Adipose tissue (tissue), 3 donors: ENCODE results near the gene ZDHHC11B. TPM values are rescaled to one million over a fixed set of nuclear protein-coding genes. Genes with fewer than 3 reads are reported as not detected.
"Not testable (repeated sequence)": the region's sequence is repeated elsewhere in the genome, so short reads cannot be mapped to it uniquely, and the experiment has no call there.

Experiments
- H3K27ac ChIP-seq: one replicate; pipeline ENCODE4 v1.5.1; 2013; ENCODE audit warnings: low read depth, low read length
- WGBS, 3 donors: extraction: QIAGEN DNeasy Blood & Tissue Kit; methylation state at CpG; one replicate each; pipeline ENCODE4 v1.1.7; 2013; 5-methylcytosine and 5-hydroxymethylcytosine counted together
- polyA plus RNA-seq, 3 donors: library from polyadenylated mRNA; stranded (reverse); fragments of 200-250 nt; gene quantifications; one replicate each; pipeline ENCODE4 v1.2.3, GENCODE V29; 2013
- donor health status: healthy with polysubstance abuse.
- donor health status: Bipolar disorder and iron deficiency.
- donor health status: healthy.

Gene ZDHHC11B
- polyA plus RNA-seq, 3 donors = 1.1 to 4.4 (median 2.7) TPM

- no peak overlapping the region for H3K27ac ChIP-seq
- 64 to 80% (median 74%) methylated on average over 15 of the region's 15 CpGs for WGBS, 3 donors
Measured at GRCh38 chr5:758698-759053, 25.9 kb downstream of the ZDHHC11B start.

GRCh38 chr5:757931-758697 lies 26.4 kb downstream of the ZDHHC11B start:
- H3K27ac ChIP-seq = no peak overlapping the region
- 48 to 86% (median 63%) methylated on average over 21 of the region's 21 CpGs for WGBS, 3 donors

DNA sequence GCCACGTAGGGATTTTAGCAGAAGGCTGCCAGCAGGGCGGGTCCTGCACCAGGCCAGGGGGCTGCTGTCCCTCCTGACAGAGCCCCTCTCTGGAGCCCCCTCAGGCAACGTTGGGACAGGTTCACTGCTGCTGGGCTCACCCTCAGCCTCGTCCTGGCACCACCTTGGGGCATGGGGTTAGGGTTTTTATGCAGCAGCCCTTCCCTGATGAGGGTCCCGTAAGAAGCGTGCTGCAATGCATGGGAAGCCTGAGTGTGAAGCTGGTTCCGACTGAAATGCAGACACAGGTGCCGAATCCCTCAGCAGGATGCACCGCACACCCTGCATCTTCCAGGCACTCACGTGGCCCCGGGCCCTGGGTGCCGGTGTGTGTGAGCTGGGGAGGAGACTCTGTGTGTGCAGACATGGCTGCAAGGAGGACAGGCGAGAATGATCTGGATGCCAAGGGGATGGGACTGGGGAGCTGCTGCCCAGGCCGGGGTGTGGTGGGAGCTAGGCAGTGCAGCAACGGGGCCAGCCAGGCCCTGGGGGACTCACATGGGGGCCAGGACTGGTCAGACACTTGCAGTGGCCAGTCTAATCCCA lies 27.1 kb downstream of the ZDHHC11B start:
- 77 to 86% (median 81%) methylated on average over 15 of the region's 15 CpGs for WGBS, 3 donors
- no peak overlapping the region for H3K27ac ChIP-seq

GRCh38 chr5:756865-757345 lies 27.6 kb downstream of the ZDHHC11B start:
- no peak overlapping the region for H3K27ac ChIP-seq
- WGBS, 3 donors = 49 to 64% (median 62%) methylated on average over 10 to 11 of the region's 11 CpGs

- H3K27ac ChIP-seq = no peak overlapping the region
- WGBS, 3 donors = 87 to 91% (median 88%) methylated on average over 7 to 10 of the region's 10 CpGs
Measured at GRCh38 chr5:756171-756570, 28.4 kb downstream of the ZDHHC11B start.

DNA sequence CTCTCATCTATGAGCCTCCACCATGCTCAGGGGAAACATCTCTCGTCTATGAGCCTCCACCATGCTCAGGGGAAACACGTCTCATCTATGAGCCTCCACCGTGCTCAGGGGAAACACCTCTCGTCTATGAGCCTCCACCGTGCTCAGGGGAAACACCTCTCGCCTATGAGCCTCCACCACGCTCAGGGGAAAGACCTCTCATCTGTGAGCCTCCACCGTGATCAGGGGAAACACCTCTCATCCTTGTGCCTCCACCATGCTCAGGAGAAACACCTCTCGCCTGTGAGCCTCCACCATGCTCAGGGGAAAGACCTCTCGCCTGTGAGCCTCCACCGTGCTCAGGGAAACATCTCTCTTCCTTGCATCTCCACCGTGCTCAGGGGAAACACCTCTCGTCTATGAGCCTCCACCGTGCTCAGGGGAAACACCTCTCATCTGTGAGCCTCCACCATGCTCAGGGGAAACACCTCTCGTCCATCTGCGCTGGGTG lies 30.3 kb downstream of the ZDHHC11B start:
- H3K27ac ChIP-seq = not testable (repeated sequence)
- 61 to 88% (median 68%) methylated on average over 15 to 16 of the region's 16 CpGs for WGBS, 3 donors

GRCh38 chr5:753567-754142 lies 30.9 kb downstream of the ZDHHC11B start:
- not testable (repeated sequence) for H3K27ac ChIP-seq
- 83 to 87% (median 85%) methylated on average over 13 to 15 of the region's 19 CpGs for WGBS, 3 donors

GRCh38 chr5:752532-753115 lies 31.9 kb downstream of the ZDHHC11B start:
- 64 to 86% (median 70%) methylated on average over 8 to 12 of the region's 20 CpGs for WGBS, 3 donors

GRCh38 chr5:751992-752391 lies 32.5 kb downstream of the ZDHHC11B start:
- 79 to 98% (median 93%) methylated on average over 3 to 6 of the region's 8 CpGs for WGBS, 3 donors
- H3K27ac ChIP-seq = not testable (repeated sequence)

More at GRCh38 chr5:752532-753115, 31.9 kb downstream of the ZDHHC11B start:
- H3K27ac ChIP-seq = not testable (repeated sequence)

GRCh38 chr5:751496-751895 lies 33.0 kb downstream of the ZDHHC11B start:
- H3K27ac ChIP-seq = no peak overlapping the region
- WGBS, 3 donors = 80 to 90% (median 87%) methylated on average over 2 to 10 of the region's 13 CpGs

GRCh38 chr5:750226-750625 lies 34.3 kb downstream of the ZDHHC11B start:
- WGBS, 3 donors = 83 to 96% (median 84%) methylated on average over 6 to 12 of the region's 19 CpGs
- not testable (repeated sequence) for H3K27ac ChIP-seq

DNA sequence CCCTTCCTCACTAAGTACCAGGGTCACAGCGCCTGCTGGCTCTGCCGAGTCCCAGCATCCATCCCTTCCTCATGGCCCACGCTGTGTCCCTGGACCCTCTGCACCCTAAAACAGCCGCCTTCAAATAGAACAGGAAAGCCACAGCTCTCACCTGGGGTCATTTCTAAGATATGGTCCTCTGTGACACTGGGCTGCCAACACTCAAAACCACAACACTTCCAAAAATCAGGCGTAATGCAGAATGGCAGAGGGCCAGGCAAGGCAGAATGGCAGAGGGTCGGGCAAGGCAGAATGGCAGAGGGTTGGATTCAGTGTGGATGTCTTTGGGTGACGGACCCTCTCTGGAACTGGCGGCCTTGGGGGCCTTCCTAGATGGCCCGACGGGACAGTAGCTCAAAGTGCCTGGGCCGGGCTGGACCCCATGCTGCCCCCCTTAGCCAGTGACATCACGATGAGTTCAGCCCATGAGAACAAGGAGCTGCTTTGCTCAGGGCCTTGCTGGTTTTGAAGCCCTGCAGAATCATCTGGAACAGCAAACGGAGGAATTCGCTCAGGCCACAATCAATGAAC lies 35.3 kb downstream of the ZDHHC11B start:
- H3K27ac ChIP-seq = no peak overlapping the region
- WGBS, 3 donors = 83 to 96% (median 87%) methylated on average over 14 of the region's 14 CpGs

- WGBS, 3 donors = 80 to 94% (median 83%) methylated on average over 16 to 17 of the region's 18 CpGs
- H3K27ac ChIP-seq = not testable (repeated sequence)
Measured at GRCh38 chr5:748011-748980, 36.2 kb downstream of the ZDHHC11B start.

DNA sequence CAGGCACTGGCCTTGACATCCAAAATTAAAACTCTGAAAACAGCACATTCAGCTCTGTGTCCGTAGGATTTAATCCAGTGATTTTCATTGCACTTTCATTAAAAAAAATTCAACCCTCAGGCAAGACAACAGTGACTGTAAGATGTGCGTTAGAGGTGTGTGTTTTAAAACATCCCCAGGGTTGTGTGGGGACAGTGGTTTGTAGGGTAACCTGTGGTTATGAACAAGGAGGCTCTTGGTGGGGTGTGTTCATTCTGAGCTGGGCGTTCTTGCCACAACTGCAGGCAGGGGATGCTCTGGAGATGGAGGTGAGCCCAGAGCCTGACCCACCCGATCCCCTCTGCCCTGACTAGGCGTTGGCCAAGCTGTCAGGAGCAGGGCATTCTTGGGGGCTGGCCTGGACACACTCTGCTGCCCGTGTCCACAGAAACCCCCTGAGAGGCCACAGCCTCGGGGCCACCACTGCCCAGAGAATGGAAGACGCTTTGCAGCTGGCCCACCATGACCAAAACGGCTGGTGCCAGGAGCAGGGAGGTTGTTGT lies 37.2 kb downstream of the ZDHHC11B start:
- 88 to 97% (median 89%) methylated on average over 3 to 4 of the region's 9 CpGs for WGBS, 3 donors
- H3K27ac ChIP-seq = not testable (repeated sequence)

- 80 to 86% (median 84%) methylated on average over 8 to 10 of the region's 11 CpGs for WGBS, 3 donors
- H3K27ac ChIP-seq = no peak overlapping the region
Measured at GRCh38 chr5:746258-746761, 38.2 kb downstream of the ZDHHC11B start.

- WGBS, 3 donors = 94 to 98% (median 95%) methylated on average over 20 of the region's 23 CpGs
- H3K27ac ChIP-seq = not testable (repeated sequence)
Measured at GRCh38 chr5:745272-746142, 39.0 kb downstream of the ZDHHC11B start.
